Measurements from ENCODE around the gene CCSER1. TPM values are rescaled to one million over a fixed set of nuclear protein-coding genes. Genes with fewer than 3 reads are reported as not detected.
"Not testable (repeated sequence)": the region's sequence is repeated elsewhere in the genome, so short reads cannot be mapped to it uniquely, and the experiment has no call there.

CCSER1 gene
- total RNA-seq, 1 donor from 2014 or later, result 15.7 TPM

GRCh38 chr4:91127192-91127591 is 1000.0 kb downstream of the CCSER1 start:
- Mint-ChIP-seq H3K9me3 (ENCODE audit: unreplicated experiment) (no peaks in the 10 kb centered on the region), H3K27ac (ENCODE audit: unreplicated experiment) (no peak overlapping the region), H3K4me3 (ENCODE audit: unreplicated experiment) (no peak overlapping the region), H3K36me3 (ENCODE audit: unreplicated experiment) (no peaks in the 10 kb centered on the region), H3K27me3 (ENCODE audit: unreplicated experiment) (no peaks in the 10 kb centered on the region), H3K4me1 (ENCODE audit: low read depth, unreplicated experiment) (peaks cover 15% of the 10 kb centered on the region)
- no peak for TF ChIP-seq CTCF (IDR thresholded peaks at IDR 0.05; ENCODE audit: partially characterized antibody, unreplicated experiment)
- no peak for DNase-seq

DNA sequence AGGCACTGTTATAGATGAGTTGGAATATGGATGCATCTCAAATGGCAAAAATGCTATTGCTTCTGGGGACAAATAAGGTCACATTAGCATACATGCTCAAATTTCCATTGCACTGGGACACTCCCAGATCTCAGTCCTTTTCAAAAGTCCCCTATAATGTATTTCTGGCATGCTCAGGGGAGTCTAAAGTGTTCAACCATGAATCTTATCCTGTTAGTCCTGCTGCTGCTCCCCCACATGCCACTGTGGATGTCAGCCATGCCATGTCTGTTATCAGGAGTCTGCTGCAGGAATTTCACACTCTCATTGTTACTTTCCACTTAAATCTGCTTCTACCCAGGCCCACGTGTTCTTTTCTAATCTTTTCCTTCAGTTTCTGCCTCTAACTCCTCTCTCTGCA is 1000.6 kb downstream of the CCSER1 start:
- Mint-ChIP-seq H3K36me3 (ENCODE audit: unreplicated experiment) (no peaks in the 10 kb centered on the region), H3K9me3 (ENCODE audit: unreplicated experiment) (no peaks in the 10 kb centered on the region), H3K27ac (ENCODE audit: unreplicated experiment) (peak overlapping the region; percentile 60), H3K27me3 (ENCODE audit: unreplicated experiment) (no peaks in the 10 kb centered on the region), H3K4me3 (ENCODE audit: unreplicated experiment) (no peak overlapping the region), H3K4me1 (ENCODE audit: low read depth, unreplicated experiment) (peaks cover 15% of the 10 kb centered on the region)
- DNase-seq, result no peak
- TF ChIP-seq CTCF (IDR thresholded peaks at IDR 0.05; ENCODE audit: partially characterized antibody, unreplicated experiment), result no peak

DNA sequence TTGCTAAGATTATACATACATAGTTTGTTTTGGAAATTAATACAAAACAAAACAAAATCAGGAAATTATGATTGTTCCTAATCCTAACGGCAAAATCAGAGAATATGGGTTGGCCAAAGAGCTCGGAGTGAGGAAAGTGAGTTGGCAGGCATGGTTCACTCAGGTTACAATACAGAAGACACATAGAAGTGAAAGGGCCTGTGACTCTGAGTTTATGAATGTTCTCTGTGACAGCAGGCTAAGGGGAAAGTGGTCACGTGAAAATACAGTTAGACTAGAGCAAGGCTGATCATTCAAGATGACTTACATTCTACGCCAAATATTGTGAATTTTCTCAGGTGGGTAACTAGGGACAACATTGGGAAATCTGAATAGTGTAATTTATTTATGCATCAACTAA is 1001.3 kb downstream of the CCSER1 start:
- Mint-ChIP-seq H3K9me3 (ENCODE audit: unreplicated experiment) (no peaks in the 10 kb centered on the region), H3K27ac (ENCODE audit: unreplicated experiment) (peak overlapping the region; percentile 60), H3K27me3 (ENCODE audit: unreplicated experiment) (no peaks in the 10 kb centered on the region), H3K36me3 (ENCODE audit: unreplicated experiment) (no peaks in the 10 kb centered on the region), H3K4me3 (ENCODE audit: unreplicated experiment) (no peak overlapping the region), H3K4me1 (ENCODE audit: low read depth, unreplicated experiment) (peaks cover 15% of the 10 kb centered on the region)
- TF ChIP-seq CTCF (IDR thresholded peaks at IDR 0.05; ENCODE audit: partially characterized antibody, unreplicated experiment), result no peak
- no peak for DNase-seq

- no peaks in the 10 kb centered on the region for H3K27me3 Mint-ChIP-seq (ENCODE audit: unreplicated experiment)
- peaks cover 7% of the 10 kb centered on the region for H3K4me1 Mint-ChIP-seq (ENCODE audit: low read depth, unreplicated experiment)
- H3K9me3 Mint-ChIP-seq (ENCODE audit: unreplicated experiment), result peaks cover 3% of the 10 kb centered on the region
- H3K36me3 Mint-ChIP-seq (ENCODE audit: unreplicated experiment), result peaks cover 2% of the 10 kb centered on the region
- no peak for DNase-seq
- TF ChIP-seq CTCF (IDR thresholded peaks at IDR 0.05; ENCODE audit: partially characterized antibody, unreplicated experiment), result no peak
- no peak overlapping the region for H3K4me3 Mint-ChIP-seq (ENCODE audit: unreplicated experiment)
- no peak overlapping the region for H3K27ac Mint-ChIP-seq (ENCODE audit: unreplicated experiment)
Observed at GRCh38 chr4:91147067-91147466, 1019.9 kb downstream of the CCSER1 start.

- H3K4me3 Mint-ChIP-seq (ENCODE audit: unreplicated experiment); H3K4me1 Mint-ChIP-seq (ENCODE audit: low read depth, unreplicated experiment); DNase-seq; H3K27me3 Mint-ChIP-seq (ENCODE audit: unreplicated experiment); H3K27ac Mint-ChIP-seq (ENCODE audit: unreplicated experiment); H3K9me3 Mint-ChIP-seq (ENCODE audit: unreplicated experiment); H3K36me3 Mint-ChIP-seq (ENCODE audit: unreplicated experiment): not testable (repeated sequence)
Observed at GRCh38 chr4:91154041-91154440, 1026.8 kb downstream of the CCSER1 start.

DNA sequence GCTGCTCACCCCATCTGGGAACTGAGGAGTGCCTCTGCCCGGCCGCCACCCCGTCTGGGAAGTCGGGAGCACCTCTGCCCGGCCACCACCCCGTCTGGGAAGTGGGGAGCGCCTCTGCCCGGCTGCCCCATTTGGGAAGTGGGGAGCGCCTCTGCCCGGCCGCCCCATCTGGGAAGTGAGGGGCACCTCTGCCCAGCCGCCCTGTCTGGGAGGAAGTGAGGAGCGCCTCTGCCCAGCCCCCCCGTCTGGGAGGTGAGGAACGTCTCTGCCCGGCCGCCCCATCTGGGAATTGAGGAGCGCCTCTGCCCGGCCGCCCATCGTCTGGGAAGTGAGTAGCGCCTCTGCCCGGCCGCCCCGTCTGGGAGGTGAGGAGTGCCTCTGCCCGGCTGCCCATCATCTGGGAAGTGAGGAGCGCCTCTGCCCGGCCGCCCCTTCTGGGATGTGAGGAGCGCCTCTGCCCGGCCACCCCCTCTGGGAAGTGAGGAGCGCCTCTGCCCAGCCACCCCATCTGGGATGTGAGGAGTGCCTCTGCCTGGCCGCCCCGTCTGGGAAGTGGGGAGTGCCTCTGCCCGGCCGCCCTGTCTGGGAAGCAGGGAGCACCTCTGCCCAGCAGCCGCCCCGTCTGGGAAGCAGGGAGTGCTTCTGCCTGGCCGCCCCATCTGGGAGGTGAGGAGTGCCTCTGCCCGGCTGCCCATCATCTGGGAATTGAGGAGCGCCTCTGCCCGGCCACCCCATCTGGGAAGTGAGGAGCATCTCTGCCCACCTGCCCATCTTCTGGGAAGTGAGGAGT is 1040.9 kb downstream of the CCSER1 start:
- H3K27me3 Mint-ChIP-seq (ENCODE audit: unreplicated experiment); H3K27ac Mint-ChIP-seq (ENCODE audit: unreplicated experiment); H3K36me3 Mint-ChIP-seq (ENCODE audit: unreplicated experiment); H3K9me3 Mint-ChIP-seq (ENCODE audit: unreplicated experiment); H3K4me1 Mint-ChIP-seq (ENCODE audit: low read depth, unreplicated experiment); DNase-seq; H3K4me3 Mint-ChIP-seq (ENCODE audit: unreplicated experiment): not testable (repeated sequence)
